Mucosa of stomach (tissue), 1 donor: ENCODE data around the gene SASH3.

Experiments used
- H3K27me3 ChIP-seq: one replicate; pipeline ENCODE4 v1.7.0; 2013; ENCODE audit warnings: mild to moderate bottlenecking, low read length; ENCODE audit not compliant: control insufficient read depth, insufficient read depth
- H3K36me3 ChIP-seq: one replicate; pipeline ENCODE4 v1.7.0; 2013; ENCODE audit warnings: low read length; ENCODE audit not compliant: control insufficient read depth, insufficient read depth
- H3K4me1 ChIP-seq: one replicate; pipeline ENCODE4 v1.7.0; 2013; ENCODE audit warnings: mild to moderate bottlenecking, low read length; ENCODE audit not compliant: control insufficient read depth, insufficient read depth
- H3K4me3 ChIP-seq: one replicate; pipeline ENCODE4 v1.7.0; 2013; ENCODE audit warnings: low read length
- H3K9ac ChIP-seq: one replicate; pipeline ENCODE4 v1.7.0; 2013; ENCODE audit warnings: mild to moderate bottlenecking, low read length, moderate library complexity
- H3K9me3 ChIP-seq: one replicate; pipeline ENCODE4 v1.7.0; 2013; ENCODE audit warnings: mild to moderate bottlenecking, low read length, moderate library complexity; ENCODE audit not compliant: control insufficient read depth
- donor health status: Pancreatic carcinoma.

SASH3 gene

GRCh38 chrX:129808158-129808828 lies 28.5 kb downstream of the SASH3 start:
- no peaks in the 10 kb centered on the region for H3K4me1 ChIP-seq
- no peaks in the 10 kb centered on the region for H3K36me3 ChIP-seq
- no peaks in the 10 kb centered on the region for H3K9me3 ChIP-seq
- H3K27me3 ChIP-seq = no peaks in the 10 kb centered on the region
- no peak overlapping the region for H3K9ac ChIP-seq
- H3K4me3 ChIP-seq = no peak overlapping the region

GRCh38 chrX:129808829-129809796 lies 29.4 kb downstream of the SASH3 start:
- H3K4me1 ChIP-seq = no peaks in the 10 kb centered on the region
- no peaks in the 10 kb centered on the region for H3K36me3 ChIP-seq
- no peak overlapping the region for H3K9ac ChIP-seq
- H3K27me3 ChIP-seq = no peaks in the 10 kb centered on the region
- H3K4me3 ChIP-seq = no peak overlapping the region
- H3K9me3 ChIP-seq = no peaks in the 10 kb centered on the region

- H3K4me1 ChIP-seq = no peaks in the 10 kb centered on the region
- no peak overlapping the region for H3K4me3 ChIP-seq
- H3K27me3 ChIP-seq = no peaks in the 10 kb centered on the region
- no peak overlapping the region for H3K9ac ChIP-seq
- no peaks in the 10 kb centered on the region for H3K36me3 ChIP-seq
- H3K9me3 ChIP-seq = no peaks in the 10 kb centered on the region
These were observed 34.1 kb downstream of the SASH3 start for GRCh38 chrX:129813662-129814368.

- Histone ChIP-seq H3K4me1 (no peaks in the 10 kb centered on the region), H3K4me3 (no peak overlapping the region), H3K9ac (no peak overlapping the region), H3K27me3 (no peaks in the 10 kb centered on the region), H3K9me3 (no peaks in the 10 kb centered on the region), H3K36me3 (no peaks in the 10 kb centered on the region)
These were observed 38.4 kb downstream of the SASH3 start for GRCh38 chrX:129818123-129818522.

GRCh38 chrX:129823115-129823514 lies 43.4 kb downstream of the SASH3 start:
- H3K27me3 ChIP-seq = no peaks in the 10 kb centered on the region
- no peaks in the 10 kb centered on the region for H3K36me3 ChIP-seq
- no peak overlapping the region for H3K9ac ChIP-seq
- no peaks in the 10 kb centered on the region for H3K9me3 ChIP-seq
- peaks cover 4% of the 10 kb centered on the region for H3K4me1 ChIP-seq
- H3K4me3 ChIP-seq = no peak overlapping the region

- Histone ChIP-seq H3K4me1 (peaks cover 4% of the 10 kb centered on the region), H3K27me3 (no peaks in the 10 kb centered on the region), H3K4me3 (no peak overlapping the region), H3K9ac (no peak overlapping the region), H3K9me3 (no peaks in the 10 kb centered on the region), H3K36me3 (no peaks in the 10 kb centered on the region)
These were observed 43.8 kb downstream of the SASH3 start for GRCh38 chrX:129823522-129823921.

GRCh38 chrX:129824620-129825019 lies 44.9 kb downstream of the SASH3 start:
- no peaks in the 10 kb centered on the region for H3K9me3 ChIP-seq
- no peaks in the 10 kb centered on the region for H3K36me3 ChIP-seq
- H3K27me3 ChIP-seq = no peaks in the 10 kb centered on the region
- H3K4me3 ChIP-seq = no peak overlapping the region
- H3K4me1 ChIP-seq = peaks cover 4% of the 10 kb centered on the region
- no peak overlapping the region for H3K9ac ChIP-seq

- peaks cover 4% of the 10 kb centered on the region for H3K4me1 ChIP-seq
- H3K36me3 ChIP-seq = no peaks in the 10 kb centered on the region
- H3K9me3 ChIP-seq = no peaks in the 10 kb centered on the region
- H3K27me3 ChIP-seq = no peaks in the 10 kb centered on the region
- H3K4me3 ChIP-seq = no peak overlapping the region
- H3K9ac ChIP-seq = no peak overlapping the region
These were observed 46.2 kb downstream of the SASH3 start for GRCh38 chrX:129825746-129826505.

- Histone ChIP-seq H3K27me3 (no peaks in the 10 kb centered on the region), H3K4me1 (peaks cover 4% of the 10 kb centered on the region), H3K9me3 (no peaks in the 10 kb centered on the region), H3K4me3 (no peak overlapping the region), H3K36me3 (no peaks in the 10 kb centered on the region), H3K9ac (no peak overlapping the region)
These were observed 50.7 kb downstream of the SASH3 start for GRCh38 chrX:129830494-129830893.

GRCh38 chrX:129831091-129831885 lies 51.5 kb downstream of the SASH3 start:
- Histone ChIP-seq H3K4me3 (no peak overlapping the region), H3K27me3 (no peaks in the 10 kb centered on the region), H3K4me1 (no peaks in the 10 kb centered on the region), H3K36me3 (no peaks in the 10 kb centered on the region), H3K9ac (no peak overlapping the region), H3K9me3 (no peaks in the 10 kb centered on the region)
